ENCODE data around the gene MAPK4. TPM values are rescaled to one million over a fixed set of nuclear protein-coding genes. Genes with fewer than 3 reads are reported as not detected.

MAPK4 gene
- total and polyA plus RNA-seq, 10 of the 15 experiments (the other 5 are each of a cell fraction or from before 2014, with no cell fraction given): 0.03 to 0.11 (median 0.06) TPM; not detected in 4

- Histone ChIP-seq H2AFZ (ENCODE audit: control insufficient read depth, low read depth, low read length) (no peak overlapping the region), H3K27me3 (replicated peaks in 1 of 2; ENCODE audit: control insufficient read depth in 2 of 2, insufficient read depth in 2 of 2, low read length in 1 of 2) (no peaks in the 10 kb centered on the region), H3K36me3 (ENCODE audit: control insufficient read depth in 2 of 2, insufficient read depth in 2 of 2, low read length in 1 of 2) (no peaks in the 10 kb centered on the region), H3K4me3 (no peak overlapping the region), H3K4me1 (ENCODE audit: control insufficient read depth, insufficient read depth, low read length) (no peaks in the 10 kb centered on the region), H3K9ac (ENCODE audit: control insufficient read depth, insufficient read depth, low read length) (no peak overlapping the region), H3K4me2 (ENCODE audit: control insufficient read depth, insufficient read depth) (no peak overlapping the region), H3K9me3 (replicated peaks; ENCODE audit: control insufficient read depth, insufficient read depth, low read length) (no peaks in the 10 kb centered on the region), H3K79me2 (ENCODE audit: control insufficient read depth, insufficient read depth, low read length) (no peaks in the 10 kb centered on the region), H4K20me1 (ENCODE audit: control insufficient read depth, insufficient read depth) (no peaks in the 10 kb centered on the region), H3K27ac (ENCODE audit: control insufficient read depth, insufficient read depth) (no peak overlapping the region)
- RAD21 ChIA-PET (ENCODE audit: unreplicated experiment): no interaction called here
- SMC1A ChIA-PET (ENCODE audit: uncharacterized antibody, unreplicated experiment): no interaction called here
- WGBS (ENCODE audit: insufficient coverage, insufficient replicate concordance, low lambda C conversion rate, missing lambda C conversion rate): 49% methylated on average over 10 of the region's 10 CpGs
- DNase-seq (ENCODE audit: low read depth, low spot score) (no peak), FAIRE-seq (no peak), ATAC-seq (no peak)
- in situ Hi-C loops (cut with MboI) (no loop called here), intact Hi-C loops (cut with micrococcal nuclease; ENCODE audit: unreplicated experiment) (no loop called here)
- CTCF ChIA-PET: no interaction called here
- POLR2A ChIA-PET: no interaction called here
- no TSS peak for BruUV-seq (replicated peaks)
- TF ChIP-seq POU2F2 (IDR thresholded peaks at IDR 0.05; ENCODE audit: borderline replicate concordance, low read depth, low read length) (no peak), FOXK2 (IDR thresholded peaks at IDR 0.05) (no peak), ZSCAN29 (IDR thresholded peaks at IDR 0.05) (no peak), RELB (IDR thresholded peaks at IDR 0.05; ENCODE audit: low read depth) (no peak), TCF3 (IDR thresholded peaks at IDR 0.05; ENCODE audit: borderline replicate concordance, insufficient read depth, low read depth, low read length) (no peak), LARP7 (IDR thresholded peaks at IDR 0.05) (no peak), RB1 (IDR thresholded peaks at IDR 0.05; ENCODE audit: borderline replicate concordance) (no peak), YY1 (IDR thresholded peaks at IDR 0.05; ENCODE audit: low read depth, low read length) (no peak), EED (IDR thresholded peaks at IDR 0.05; ENCODE audit: low read depth) (no peak), SUPT20H (IDR thresholded peaks at IDR 0.05; ENCODE audit: borderline replicate concordance, control insufficient read depth, low read depth, low read length) (no peak), PKNOX1 (IDR thresholded peaks at IDR 0.05) (no peak), IKZF2 (IDR thresholded peaks at IDR 0.05) (no peak), ZZZ3 (IDR thresholded peaks at IDR 0.05; ENCODE audit: control insufficient read depth, insufficient read length, low read depth) (no peak), NRF1 (conservative IDR thresholded peaks at IDR 0.05; ENCODE audit: low read depth, low read length) (no peak), ASH2L (IDR thresholded peaks at IDR 0.05; ENCODE audit: borderline replicate concordance, low read depth) (no peak)
- TF ChIP-seq, protein P1, sequence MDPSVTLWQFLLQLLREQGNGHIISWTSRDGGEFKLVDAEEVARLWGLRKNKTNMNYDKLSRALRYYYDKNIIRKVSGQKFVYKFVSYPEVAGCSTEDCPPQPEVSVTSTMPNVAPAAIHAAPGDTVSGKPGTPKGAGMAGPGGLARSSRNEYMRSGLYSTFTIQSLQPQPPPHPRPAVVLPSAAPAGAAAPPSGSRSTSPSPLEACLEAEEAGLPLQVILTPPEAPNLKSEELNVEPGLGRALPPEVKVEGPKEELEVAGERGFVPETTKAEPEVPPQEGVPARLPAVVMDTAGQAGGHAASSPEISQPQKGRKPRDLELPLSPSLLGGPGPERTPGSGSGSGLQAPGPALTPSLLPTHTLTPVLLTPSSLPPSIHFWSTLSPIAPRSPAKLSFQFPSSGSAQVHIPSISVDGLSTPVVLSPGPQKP (IDR thresholded peaks at IDR 0.05; ENCODE audit: low read depth, low read length): no peak
- TF ChIP-seq, protein P2, sequence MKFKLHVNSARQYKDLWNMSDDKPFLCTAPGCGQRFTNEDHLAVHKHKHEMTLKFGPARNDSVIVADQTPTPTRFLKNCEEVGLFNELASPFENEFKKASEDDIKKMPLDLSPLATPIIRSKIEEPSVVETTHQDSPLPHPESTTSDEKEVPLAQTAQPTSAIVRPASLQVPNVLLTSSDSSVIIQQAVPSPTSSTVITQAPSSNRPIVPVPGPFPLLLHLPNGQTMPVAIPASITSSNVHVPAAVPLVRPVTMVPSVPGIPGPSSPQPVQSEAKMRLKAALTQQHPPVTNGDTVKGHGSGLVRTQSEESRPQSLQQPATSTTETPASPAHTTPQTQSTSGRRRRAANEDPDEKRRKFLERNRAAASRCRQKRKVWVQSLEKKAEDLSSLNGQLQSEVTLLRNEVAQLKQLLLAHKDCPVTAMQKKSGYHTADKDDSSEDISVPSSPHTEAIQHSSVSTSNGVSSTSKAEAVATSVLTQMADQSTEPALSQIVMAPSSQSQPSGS (IDR thresholded peaks at IDR 0.05; ENCODE audit: low read length): no peak
These were observed 78.4 kb downstream of the MAPK4 start for GRCh38 chr18:50638016-50638883.

All from GM12878 (cell line).